Measurements from ENCODE around the gene TATDN2.

Gene TATDN2

GRCh38 chr3:10244009-10244408, 4.2 kb upstream of the TATDN2 start:
- no peaks in the 10 kb centered on the region for H3K9me3 ChIP-seq (ENCODE audit: insufficient read depth, low read depth, low read length)
- H3K79me2 ChIP-seq (ENCODE audit: insufficient read depth, low read length): peaks cover 7% of the 10 kb centered on the region
- no peak overlapping the region for H3K4me3 ChIP-seq (ENCODE audit: low read length, poor library complexity, severe bottlenecking)
- H3K9me2 ChIP-seq (replicated peaks; ENCODE audit: low read depth, low read length): no peaks in the 10 kb centered on the region
- peaks cover 3% of the 10 kb centered on the region for H4K20me1 ChIP-seq (ENCODE audit: insufficient read depth, low read length, poor library complexity, severe bottlenecking)
- H3K9ac ChIP-seq (ENCODE audit: low read depth, low read length, poor library complexity, severe bottlenecking): no peak overlapping the region
- no peak overlapping the region for H2AFZ ChIP-seq (ENCODE audit: low read length)
- H3K27me3 ChIP-seq (ENCODE audit: insufficient read depth, low read length, poor library complexity, severe bottlenecking): no peaks in the 10 kb centered on the region
- peaks cover 20% of the 10 kb centered on the region for H3K4me1 ChIP-seq (ENCODE audit: insufficient read depth, low read length, poor library complexity, severe bottlenecking)
- no peak overlapping the region for H3K4me2 ChIP-seq (ENCODE audit: low read depth, low read length, poor library complexity, severe bottlenecking)
- TF ChIP-seq EZH2phosphoT487 (IDR thresholded peaks at IDR 0.05; ENCODE audit: borderline replicate concordance) (no peak), CTCF (conservative IDR thresholded peaks at IDR 0.05; ENCODE audit: low read length) (no peak)
- no peaks in the 10 kb centered on the region for H3F3A ChIP-seq (ENCODE audit: low read depth)
- H3K36me3 ChIP-seq (ENCODE audit: insufficient read depth, low read length): no peaks in the 10 kb centered on the region

GRCh38 chr3:10245081-10245712, 3.1 kb upstream of the TATDN2 start:
- peaks cover 19% of the 10 kb centered on the region for H3K79me2 ChIP-seq (ENCODE audit: insufficient read depth, low read length)
- TF ChIP-seq CTCF (conservative IDR thresholded peaks at IDR 0.05; ENCODE audit: low read length) (no peak), EZH2phosphoT487 (IDR thresholded peaks at IDR 0.05; ENCODE audit: borderline replicate concordance) (no peak)
- peaks cover 14% of the 10 kb centered on the region for H4K20me1 ChIP-seq (ENCODE audit: insufficient read depth, low read length, poor library complexity, severe bottlenecking)

GRCh38 chr3:10247679-10248183, 528 bp upstream of the TATDN2 start:
- Histone ChIP-seq H3K4me2 (ENCODE audit: low read depth, low read length, poor library complexity, severe bottlenecking) (peak overlapping the region; percentile 96), H3K4me3 (ENCODE audit: low read length, poor library complexity, severe bottlenecking) (peak overlapping the region; percentile 99), H2AFZ (ENCODE audit: low read length) (peak overlapping the region; percentile 81), H3K9me3 (ENCODE audit: insufficient read depth, low read depth, low read length) (no peaks in the 10 kb centered on the region), H3K9ac (ENCODE audit: low read depth, low read length, poor library complexity, severe bottlenecking) (peak overlapping the region; percentile 97), H3K36me3 (ENCODE audit: insufficient read depth, low read length) (no peaks in the 10 kb centered on the region), H3K9me2 (replicated peaks; ENCODE audit: low read depth, low read length) (no peaks in the 10 kb centered on the region), H3K79me2 (ENCODE audit: insufficient read depth, low read length) (peaks cover 43% of the 10 kb centered on the region), H3K27me3 (ENCODE audit: insufficient read depth, low read length, poor library complexity, severe bottlenecking) (no peaks in the 10 kb centered on the region), H4K20me1 (ENCODE audit: insufficient read depth, low read length, poor library complexity, severe bottlenecking) (peaks cover 28% of the 10 kb centered on the region), H3F3A (ENCODE audit: low read depth) (no peaks in the 10 kb centered on the region), H3K4me1 (ENCODE audit: insufficient read depth, low read length, poor library complexity, severe bottlenecking) (peaks cover 31% of the 10 kb centered on the region)
- TF ChIP-seq EZH2phosphoT487 (IDR thresholded peaks at IDR 0.05; ENCODE audit: borderline replicate concordance) (no peak), CTCF (conservative IDR thresholded peaks at IDR 0.05; ENCODE audit: low read length) (no peak)

More at GRCh38 chr3:10245081-10245712, 3.1 kb upstream of the TATDN2 start:
- no peaks in the 10 kb centered on the region for H3K9me3 ChIP-seq (ENCODE audit: insufficient read depth, low read depth, low read length)
- H3K4me1 ChIP-seq (ENCODE audit: insufficient read depth, low read length, poor library complexity, severe bottlenecking): peaks cover 30% of the 10 kb centered on the region
- H3K9ac ChIP-seq (ENCODE audit: low read depth, low read length, poor library complexity, severe bottlenecking): no peak overlapping the region
- H3K27me3 ChIP-seq (ENCODE audit: insufficient read depth, low read length, poor library complexity, severe bottlenecking): no peaks in the 10 kb centered on the region
- H3K9me2 ChIP-seq (replicated peaks; ENCODE audit: low read depth, low read length): no peaks in the 10 kb centered on the region
- H3K4me2 ChIP-seq (ENCODE audit: low read depth, low read length, poor library complexity, severe bottlenecking): no peak overlapping the region
- H3K4me3 ChIP-seq (ENCODE audit: low read length, poor library complexity, severe bottlenecking): no peak overlapping the region
- H3K36me3 ChIP-seq (ENCODE audit: insufficient read depth, low read length): no peaks in the 10 kb centered on the region
- no peak overlapping the region for H2AFZ ChIP-seq (ENCODE audit: low read length)
- H3F3A ChIP-seq (ENCODE audit: low read depth): no peaks in the 10 kb centered on the region

Measured in Loucy (cell line).